HepG2 (cell line): ENCODE measurements around the gene GJB5. TPM values are rescaled to one million over a fixed set of nuclear protein-coding genes. Genes with fewer than 3 reads are reported as not detected.

ENCODE experiments used
- ATAC-seq: fragments of 200-7000 bp; cut with Tn5 transposase; 3 replicates; pipeline ENCODE4 v1.9.1; 2020; ENCODE audit warnings: mild to moderate bottlenecking, moderate library complexity
- BruUV-seq: library from RNA; stranded (reverse); fragments of 400-500 nt; replicated peaks from 2 replicates; lab custom pipeline; 2021; lab: Mats Ljungman, UMichigan
- CTCF ChIA-PET: fragments of 300-600 bp; formaldehyde crosslinking; extraction: SDS; loops from one replicate; lab custom pipeline; 2021; ENCODE audit warnings: low total read pairs, inconsistent platforms, low intra/inter-chr PET ratio; lab: Yijun Ruan, JAX
- POLR2A ChIA-PET: fragments of 350-600 bp; sonication (Branson Sonifier 250); formaldehyde crosslinking; loops from one replicate; lab custom pipeline; 2020; ENCODE audit warnings: antibody characterized with exemption, inconsistent platforms; lab: Yijun Ruan, JAX
- DNase-seq: peaks from one replicate; pipeline ENCODE4 v3.0.0-alpha.2; 2015; ENCODE audit warnings: low spot score
- FAIRE-seq: peaks from 3 replicates; lab custom pipeline; 2011; peaks lifted over from hg19 to GRCh38; lab: Jason Lieb, UNC
- H2AFZ ChIP-seq: one replicate; pipeline ENCODE4 v1.6.1; 2011; ENCODE audit warnings: low read length, inconsistent platforms
- H3K27ac ChIP-seq: fragments of 300-600 bp; 3 replicates; pipeline ENCODE4 v1.8.0; 2011; ENCODE audit warnings: mixed run types, mild to moderate bottlenecking, mixed read lengths, low read length, inconsistent platforms; ENCODE audit not compliant: insufficient read depth; ENCODE audit errors: extremely low read length
- H3K27me3 ChIP-seq, 2 experiments: fragments of 200-600 bp in 1 of 2; 2 replicates in 1 of 2; 3 replicates in 1 of 2; pipeline versions ENCODE4 v1.6.0 to v1.8.0; 2011; ENCODE audit warnings: low read length in 2 of 2, mild to moderate bottlenecking in 2 of 2, moderate library complexity in 2 of 2, inconsistent platforms in 1 of 2; ENCODE audit not compliant: insufficient read depth in 2 of 2, control insufficient read depth in 1 of 2
- H3K36me3 ChIP-seq, 2 experiments: fragments of 200-600 bp in 1 of 2; replicated peaks in 1 of 2; 2 replicates in 1 of 2; 3 replicates in 1 of 2; pipeline versions ENCODE4 v1.5.1 to v1.8.0; 2011; ENCODE audit warnings: low read length in 2 of 2, inconsistent platforms in 1 of 2; ENCODE audit not compliant: insufficient read depth in 2 of 2, control insufficient read depth in 1 of 2
- H3K4me1 ChIP-seq: 2 replicates; pipeline ENCODE4 v1.5.1; 2012; ENCODE audit warnings: low read length, inconsistent platforms; ENCODE audit not compliant: insufficient read depth
- H3K4me2 ChIP-seq: 2 replicates; pipeline ENCODE4 v1.6.0; 2011; ENCODE audit warnings: low read depth, low read length, inconsistent platforms
- H3K4me3 ChIP-seq, 3 experiments: fragments of 200-600 bp in 1 of 3; sonication (generic), shearing (Covaris generic) in 1 of 3; replicated peaks in 1 of 3; 2 replicates each; pipeline ENCODE4 v1.5.1; 2011 to 2016; ENCODE audit warnings: low read length in 3 of 3, inconsistent platforms in 2 of 3, low read depth in 2 of 3, mild to moderate bottlenecking in 2 of 3, control low read depth in 1 of 3, mixed read lengths in 1 of 3; ENCODE audit not compliant: insufficient read depth in 1 of 3
- H3K79me2 ChIP-seq: one replicate; pipeline ENCODE4 v1.6.1; 2011; ENCODE audit warnings: low read length, inconsistent platforms; ENCODE audit not compliant: insufficient read depth
- H3K9ac ChIP-seq: 2 replicates; pipeline ENCODE4 v1.6.0; 2011; ENCODE audit warnings: mild to moderate bottlenecking, low read depth, low read length, inconsistent platforms; ENCODE audit not compliant: insufficient read depth
- H3K9me3 ChIP-seq: 2 replicates; pipeline ENCODE4 v1.5.1; 2012; ENCODE audit warnings: mild to moderate bottlenecking, low read length
- H4K20me1 ChIP-seq: 2 replicates; pipeline ENCODE4 v1.6.0; 2011; ENCODE audit warnings: inconsistent platforms, mild to moderate bottlenecking, low read length, moderate library complexity; ENCODE audit not compliant: insufficient read depth
- ATRX ChIP-seq: sonication (generic); formaldehyde crosslinking; IDR thresholded peaks from 2 replicates; pipeline ENCODE4 v1.4.0; 2020; ENCODE audit warnings: missing genetic modification reagents, borderline replicate concordance
- HNF1B ChIP-seq: sonication (generic); formaldehyde crosslinking; IDR thresholded peaks from 2 replicates; pipeline ENCODE4 v1.5.1; 2020; ENCODE audit warnings: mild to moderate bottlenecking, moderate library complexity, missing genetic modification reagents
- KMT2B ChIP-seq: IDR thresholded peaks from 2 replicates; pipeline ENCODE4 v1.6.1; 2016; ENCODE audit warnings: missing genetic modification reagents, missing compliant biosample characterization
- MTA3 ChIP-seq: sonication (generic); formaldehyde crosslinking; IDR thresholded peaks from 2 replicates; pipeline ENCODE4 v1.4.0; 2020; ENCODE audit warnings: missing genetic modification reagents
- SP4 ChIP-seq: sonication (generic); formaldehyde crosslinking; IDR thresholded peaks from 2 replicates; pipeline ENCODE4 v1.8.1; 2023; ENCODE audit warnings: mild to moderate bottlenecking, missing genetic modification reagents
- SRF ChIP-seq: IDR thresholded peaks from 2 replicates; pipeline ENCODE4 v1.6.1; 2011; ENCODE audit warnings: mild to moderate bottlenecking, low read depth, low read length, moderate library complexity
- TBP ChIP-seq: sonication (generic); formaldehyde crosslinking; IDR thresholded peaks from 2 replicates; pipeline ENCODE4 v1.5.0; 2020; ENCODE audit warnings: missing genetic modification reagents
- TBX3 ChIP-seq: fragments of 450-650 bp; IDR thresholded peaks from 2 replicates; pipeline ENCODE4 v1.6.1; 2017; ENCODE audit warnings: antibody characterized with exemption, mild to moderate bottlenecking, inconsistent platforms, borderline replicate concordance
- TFDP1 ChIP-seq: IDR thresholded peaks from 2 replicates; pipeline ENCODE4 v1.6.1; 2016; ENCODE audit warnings: missing compliant biosample characterization, missing genetic modification reagents, borderline replicate concordance
- THYN1 ChIP-seq: sonication (generic); formaldehyde crosslinking; IDR thresholded peaks from 2 replicates; pipeline ENCODE4 v1.8.1; 2023; ENCODE audit warnings: low read depth, mild to moderate bottlenecking, moderate library complexity, missing genetic modification reagents, borderline replicate concordance
- ZBTB1 ChIP-seq: sonication (generic); formaldehyde crosslinking; IDR thresholded peaks from 2 replicates; pipeline ENCODE4 v1.4.0; 2020; ENCODE audit warnings: missing genetic modification reagents, borderline replicate concordance
- ZFP62 ChIP-seq: sonication (generic); formaldehyde crosslinking; IDR thresholded peaks from 2 replicates; pipeline ENCODE4 v1.4.0; 2020; ENCODE audit warnings: missing genetic modification reagents
- ZNF501 ChIP-seq: sonication (generic); formaldehyde crosslinking; IDR thresholded peaks from 2 replicates; pipeline ENCODE4 v1.5.1; 2020; ENCODE audit warnings: mild to moderate bottlenecking, moderate library complexity, missing genetic modification reagents
- ZNF577 ChIP-seq: sonication (generic); formaldehyde crosslinking; IDR thresholded peaks from 2 replicates; pipeline ENCODE4 v1.4.0; 2020; ENCODE audit warnings: mild to moderate bottlenecking, low read depth, missing genetic modification reagents, borderline replicate concordance
- ZNF629 ChIP-seq: sonication (generic); formaldehyde crosslinking; conservative IDR thresholded peaks from 2 replicates; pipeline ENCODE4 v1.5.0; 2020; ENCODE audit warnings: missing genetic modification reagents
- ZNF761 ChIP-seq: sonication (generic); formaldehyde crosslinking; conservative IDR thresholded peaks from 2 replicates; pipeline ENCODE4 v1.4.0; 2020; ENCODE audit warnings: mild to moderate bottlenecking, missing genetic modification reagents
- ZNF766 ChIP-seq: sonication (generic); formaldehyde crosslinking; IDR thresholded peaks from 2 replicates; pipeline ENCODE4 v1.5.0; 2020; ENCODE audit warnings: missing genetic modification reagents, borderline replicate concordance
- WGBS: methylation state at CpG from one replicate; pipeline ENCODE4 v1.1.6; 2017; ENCODE audit warnings: low lambda C conversion rate; 5-methylcytosine and 5-hydroxymethylcytosine counted together
- in situ Hi-C: cut with HindIII; loops from 2 replicates; pipeline ENCODE4 v1.10.0; 2017; ENCODE audit warnings: low pct_unique_long_range_greater_than_20kb; ENCODE audit not compliant: extremely low pct_ligation_motif_present
- intact Hi-C: fragments of 100-400 bp; cut with micrococcal nuclease; formaldehyde crosslinking; loops from one replicate; pipeline ENCODE4 v1.10.0; 2022; ENCODE audit not compliant: unreplicated experiment
- polyA plus RNA-seq, 8 experiments: library from polyadenylated mRNA; depleted of rRNA in 3 of 8; stranded (reverse) in 7 of 8; unstranded in 1 of 8; fragments of >200 nt; fragmentation: Illumina TruSeq in 4 of 8; extraction: Trizol in 4 of 8; gene quantifications; 2 replicates each; pipeline versions ENCODE4 v1.2.1 to v1.2.3, GENCODE V29; 2011 to 2016; ENCODE audit warnings: low read depth in 4 of 8, missing spikeins in 1 of 8, mixed read lengths in 1 of 8; ENCODE audit not compliant: insufficient read depth in 1 of 8
- total RNA-seq, 5 experiments: library from RNA; depleted of rRNA; stranded (reverse); fragments of >200 nt; fragmentation: Illumina TruSeq; extraction: Trizol; gene quantifications; 2 replicates each; pipeline ENCODE4 v1.2.3, GENCODE V29; 2016; ENCODE audit warnings: low read depth in 1 of 5
- TF ChIP-seq, protein P1 (sequence below): sonication (generic); formaldehyde crosslinking; IDR thresholded peaks from 2 replicates; pipeline ENCODE4 v1.4.0; 2020; ENCODE audit warnings: missing genetic modification reagents

GJB5 gene
- total and polyA plus RNA-seq, 2 of the 13 experiments (the other 11 are each of a cell fraction or from before 2014, with no cell fraction given): not detected

GRCh38 chr1:34714386-34714785 is 40.5 kb upstream of the GJB5 start (continued):
- TF ChIP-seq ZNF501 (no peak), ZNF766 (CRISPR knock-in tag) (no peak), TFDP1 (CRISPR knock-in tag) (no peak), SRF (no peak), THYN1 (CRISPR knock-in tag) (no peak), TBX3 (no peak), TBP (CRISPR knock-in tag) (no peak), ZNF761 (CRISPR knock-in tag) (no peak), ZNF577 (CRISPR knock-in tag) (no peak), ZBTB1 (CRISPR knock-in tag) (no peak), MTA3 (no peak)

DNA sequence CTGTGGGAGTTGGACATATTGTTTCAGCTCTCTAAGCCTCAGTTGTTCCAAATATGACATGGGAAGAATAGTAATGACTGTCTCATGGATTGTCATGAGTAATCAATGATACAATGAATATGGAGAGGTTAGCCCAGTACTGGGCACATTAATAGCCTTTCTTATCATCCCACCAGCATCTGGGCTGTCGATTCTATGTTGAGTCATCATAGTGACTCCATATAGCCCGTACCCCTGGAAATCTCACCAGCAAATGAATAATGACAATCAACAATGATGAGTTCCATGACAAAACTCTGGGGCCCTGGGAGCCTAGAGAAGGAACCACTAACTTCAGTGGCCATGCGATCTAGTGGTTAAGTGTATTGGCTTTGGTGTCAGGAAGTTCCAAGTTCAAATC is 39.7 kb upstream of the GJB5 start:
- peaks cover 0 to 9% of the 10 kb centered on the region in 2 experiments; a peak in 2 of 5 replicates for H3K27me3 ChIP-seq
- H2AFZ ChIP-seq: no peak overlapping the region
- H3K79me2 ChIP-seq: no peaks in the 10 kb centered on the region
- ChIA-PET POLR2A (no interaction called here), CTCF (no interaction called here)
- 0% methylated on average over 3 of the region's 3 CpGs for WGBS
- H3K4me3 ChIP-seq: no peak overlapping the region
- in situ Hi-C loops: no loop called here
- intact Hi-C loops: no loop called here
- no peak overlapping the region for H3K4me2 ChIP-seq
- FAIRE-seq: no peak
- DNase-seq: no peak
- no peak overlapping the region for H3K9ac ChIP-seq
- no peak overlapping the region for H3K27ac ChIP-seq
- H3K9me3 ChIP-seq: no peaks in the 10 kb centered on the region
- ATAC-seq: no peak
- no peaks in the 10 kb centered on the region for H3K4me1 ChIP-seq
- no peaks in the 10 kb centered on the region for H4K20me1 ChIP-seq
- no TSS peak for BruUV-seq
- no peaks in the 10 kb centered on the region for H3K36me3 ChIP-seq
- TF ChIP-seq, protein P1, sequence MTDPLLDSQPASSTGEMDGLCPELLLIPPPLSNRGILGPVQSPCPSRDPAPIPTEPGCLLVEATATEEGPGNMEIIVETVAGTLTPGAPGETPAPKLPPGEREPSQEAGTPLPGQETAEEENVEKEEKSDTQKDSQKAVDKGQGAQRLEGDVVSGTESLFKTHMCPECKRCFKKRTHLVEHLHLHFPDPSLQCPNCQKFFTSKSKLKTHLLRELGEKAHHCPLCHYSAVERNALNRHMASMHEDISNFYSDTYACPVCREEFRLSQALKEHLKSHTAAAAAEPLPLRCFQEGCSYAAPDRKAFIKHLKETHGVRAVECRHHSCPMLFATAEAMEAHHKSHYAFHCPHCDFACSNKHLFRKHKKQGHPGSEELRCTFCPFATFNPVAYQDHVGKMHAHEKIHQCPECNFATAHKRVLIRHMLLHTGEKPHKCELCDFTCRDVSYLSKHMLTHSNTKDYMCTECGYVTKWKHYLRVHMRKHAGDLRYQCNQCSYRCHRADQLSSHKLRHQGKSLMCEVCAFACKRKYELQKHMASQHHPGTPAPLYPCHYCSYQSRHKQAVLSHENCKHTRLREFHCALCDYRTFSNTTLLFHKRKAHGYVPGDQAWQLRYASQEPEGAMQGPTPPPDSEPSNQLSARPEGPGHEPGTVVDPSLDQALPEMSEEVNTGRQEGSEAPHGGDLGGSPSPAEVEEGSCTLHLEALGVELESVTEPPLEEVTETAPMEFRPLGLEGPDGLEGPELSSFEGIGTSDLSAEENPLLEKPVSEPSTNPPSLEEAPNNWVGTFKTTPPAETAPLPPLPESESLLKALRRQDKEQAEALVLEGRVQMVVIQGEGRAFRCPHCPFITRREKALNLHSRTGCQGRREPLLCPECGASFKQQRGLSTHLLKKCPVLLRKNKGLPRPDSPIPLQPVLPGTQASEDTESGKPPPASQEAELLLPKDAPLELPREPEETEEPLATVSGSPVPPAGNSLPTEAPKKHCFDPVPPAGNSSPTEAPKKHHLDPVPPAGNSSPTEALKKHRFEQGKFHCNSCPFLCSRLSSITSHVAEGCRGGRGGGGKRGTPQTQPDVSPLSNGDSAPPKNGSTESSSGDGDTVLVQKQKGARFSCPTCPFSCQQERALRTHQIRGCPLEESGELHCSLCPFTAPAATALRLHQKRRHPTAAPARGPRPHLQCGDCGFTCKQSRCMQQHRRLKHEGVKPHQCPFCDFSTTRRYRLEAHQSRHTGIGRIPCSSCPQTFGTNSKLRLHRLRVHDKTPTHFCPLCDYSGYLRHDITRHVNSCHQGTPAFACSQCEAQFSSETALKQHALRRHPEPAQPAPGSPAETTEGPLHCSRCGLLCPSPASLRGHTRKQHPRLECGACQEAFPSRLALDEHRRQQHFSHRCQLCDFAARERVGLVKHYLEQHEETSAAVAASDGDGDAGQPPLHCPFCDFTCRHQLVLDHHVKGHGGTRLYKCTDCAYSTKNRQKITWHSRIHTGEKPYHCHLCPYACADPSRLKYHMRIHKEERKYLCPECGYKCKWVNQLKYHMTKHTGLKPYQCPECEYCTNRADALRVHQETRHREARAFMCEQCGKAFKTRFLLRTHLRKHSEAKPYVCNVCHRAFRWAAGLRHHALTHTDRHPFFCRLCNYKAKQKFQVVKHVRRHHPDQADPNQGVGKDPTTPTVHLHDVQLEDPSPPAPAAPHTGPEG: no peak
- TF ChIP-seq ATRX (no peak), HNF1B (CRISPR knock-in tag) (no peak), SP4 (no peak), ZNF629 (no peak), ZFP62 (CRISPR knock-in tag) (no peak), KMT2B (CRISPR knock-in tag) (no peak)
